Neutrophil (primary cell): ENCODE results near the gene SRGAP1.

ENCODE experiments used
- H3K27ac ChIP-seq: fragments of 200-600 bp; sonication (generic); 2 replicates; pipeline ENCODE4 v1.5.1; 2016; ENCODE audit warnings: mild to moderate bottlenecking, moderate library complexity
- H3K27me3 ChIP-seq: fragments of 200-600 bp; sonication (generic); 2 replicates; pipeline ENCODE4 v1.6.0; 2016; ENCODE audit warnings: mild to moderate bottlenecking
- H3K36me3 ChIP-seq: fragments of 200-600 bp; sonication (generic); 2 replicates; pipeline ENCODE4 v1.5.1; 2017
- H3K4me1 ChIP-seq, 2 experiments: fragments of 200-600 bp in 1 of 2; sonication (generic) in 1 of 2; 1 replicate in 1 of 2; 2 replicates in 1 of 2; pipeline versions ENCODE4 v1.5.1 to v1.6.1; 2013 to 2016; ENCODE audit warnings: low read depth in 1 of 2, low read length in 1 of 2, mild to moderate bottlenecking in 1 of 2, moderate library complexity in 1 of 2; ENCODE audit not compliant: control insufficient read depth in 1 of 2, insufficient read depth in 1 of 2
- H3K4me3 ChIP-seq, 2 experiments: fragments of 200-600 bp in 1 of 2; sonication (generic) in 1 of 2; 1 replicate in 1 of 2; 2 replicates in 1 of 2; pipeline ENCODE4 v1.5.1; 2013 to 2016; ENCODE audit warnings: low read depth in 1 of 2, low read length in 1 of 2, mild to moderate bottlenecking in 1 of 2, moderate library complexity in 1 of 2
- H3K9me3 ChIP-seq: fragments of 200-600 bp; sonication (generic); 2 replicates; pipeline ENCODE4 v1.5.1; 2016
- CTCF ChIP-seq: fragments of 200-600 bp; sonication (generic); IDR thresholded peaks from 2 replicates; pipeline ENCODE4 v1.5.1; 2016; ENCODE audit warnings: antibody characterized with exemption

SRGAP1 gene

GRCh38 chr12:63880742-63881263 lies 36.3 kb downstream of the SRGAP1 start:
- no peak for TF ChIP-seq CTCF
- no peak overlapping the region for H3K4me3 ChIP-seq
- H3K27me3 ChIP-seq, result no peaks in the 10 kb centered on the region
- H3K36me3 ChIP-seq, result no peaks in the 10 kb centered on the region
- H3K27ac ChIP-seq, result no peak overlapping the region
- no peaks in the 10 kb centered on the region for H3K9me3 ChIP-seq
- H3K4me1 ChIP-seq, result no peaks in the 10 kb centered on the region

GRCh38 chr12:63882844-63883243 lies 38.3 kb downstream of the SRGAP1 start:
- Histone ChIP-seq H3K36me3 (no peaks in the 10 kb centered on the region), H3K4me1 (no peaks in the 10 kb centered on the region), H3K27me3 (no peaks in the 10 kb centered on the region), H3K4me3 (no peak overlapping the region), H3K9me3 (no peaks in the 10 kb centered on the region), H3K27ac (no peak overlapping the region)
- TF ChIP-seq CTCF, result no peak

- Histone ChIP-seq H3K4me1 (no peaks in the 10 kb centered on the region), H3K36me3 (no peaks in the 10 kb centered on the region), H3K9me3 (no peaks in the 10 kb centered on the region), H3K27me3 (no peaks in the 10 kb centered on the region), H3K27ac (no peak overlapping the region), H3K4me3 (no peak overlapping the region)
- no peak for TF ChIP-seq CTCF
These were observed 40.9 kb downstream of the SRGAP1 start for GRCh38 chr12:63885401-63885800.

GRCh38 chr12:63888908-63889635 lies 44.6 kb downstream of the SRGAP1 start:
- H3K27ac ChIP-seq, result no peak overlapping the region
- TF ChIP-seq CTCF, result no peak
- H3K36me3 ChIP-seq, result no peaks in the 10 kb centered on the region
- no peaks in the 10 kb centered on the region for H3K9me3 ChIP-seq
- H3K27me3 ChIP-seq, result no peaks in the 10 kb centered on the region
- H3K4me1 ChIP-seq, result peaks cover 0 to 8% of the 10 kb centered on the region in 2 experiments
- no peak overlapping the region for H3K4me3 ChIP-seq

GRCh38 chr12:63889721-63890509 lies 45.4 kb downstream of the SRGAP1 start:
- Histone ChIP-seq H3K36me3 (no peaks in the 10 kb centered on the region), H3K27me3 (no peaks in the 10 kb centered on the region), H3K27ac (no peak overlapping the region), H3K9me3 (no peaks in the 10 kb centered on the region), H3K4me3 (no peak overlapping the region), H3K4me1 (peaks cover 0 to 11% of the 10 kb centered on the region in 2 experiments)
- no peak for TF ChIP-seq CTCF
